Panc1 (cell line): ENCODE results near the gene NUTF2. TPM values are rescaled to one million over a fixed set of nuclear protein-coding genes. Genes with fewer than 3 reads are reported as not detected.

Source experiments
- ATAC-seq: fragments of 200-7000 bp; cut with Tn5 transposase; 2 replicates; pipeline ENCODE4 v1.9.1; 2020; ENCODE audit warnings: mild to moderate bottlenecking, moderate library complexity
- BruUV-seq: library from RNA; stranded (reverse); fragments of 400-500 nt; replicated peaks from 2 replicates; lab custom pipeline; 2021; lab: Mats Ljungman, UMichigan
- CTCF ChIA-PET: fragments of 300-600 bp; sonication (Branson Sonifier 250); formaldehyde crosslinking; loops from one replicate; lab custom pipeline; 2022; ENCODE audit warnings: antibody characterized with exemption; lab: Charles Lee
- POLR2A ChIA-PET: fragments of 300-600 bp; sonication (Branson Sonifier 250); formaldehyde crosslinking; loops from one replicate; lab custom pipeline; 2022; ENCODE audit warnings: antibody characterized with exemption; lab: Charles Lee
- DNase-seq: peaks from one replicate; pipeline ENCODE4 v3.0.0-alpha.2; 2010; ENCODE audit warnings: low read depth, low spot score
- H3K27ac ChIP-seq: 2 replicates; pipeline ENCODE4 v1.5.1; 2011; ENCODE audit warnings: mild to moderate bottlenecking, low read length, inconsistent platforms
- H3K27me3 ChIP-seq: fragments of 200-500 bp; sonication (Bioruptor generic); 2 replicates; pipeline ENCODE4 v1.6.0; 2014; ENCODE audit warnings: low read length, inconsistent platforms; ENCODE audit not compliant: control insufficient read depth, insufficient read depth
- H3K36me3 ChIP-seq: fragments of 200-500 bp; sonication (Bioruptor generic); 2 replicates; pipeline ENCODE4 v1.5.1; 2014; ENCODE audit warnings: inconsistent platforms, mild to moderate bottlenecking, low read length, moderate library complexity; ENCODE audit not compliant: control insufficient read depth, insufficient read depth
- H3K4me1 ChIP-seq: 2 replicates; pipeline ENCODE4 v1.5.1; 2011; ENCODE audit warnings: inconsistent platforms, mild to moderate bottlenecking, low read length, moderate library complexity; ENCODE audit not compliant: control insufficient read depth, insufficient read depth
- H3K4me3 ChIP-seq, 2 experiments: 2 replicates each; pipeline ENCODE4 v1.5.1; 2011 to 2012; ENCODE audit warnings: low read depth in 2 of 2, low read length in 2 of 2, mild to moderate bottlenecking in 2 of 2, inconsistent platforms in 1 of 2, moderate library complexity in 1 of 2
- H3K9me3 ChIP-seq: fragments of 200-500 bp; sonication (Bioruptor generic); 2 replicates; pipeline ENCODE4 v1.5.1; 2014; ENCODE audit warnings: low read depth, mild to moderate bottlenecking, inconsistent platforms, low read length, moderate library complexity; ENCODE audit not compliant: control insufficient read depth, insufficient read depth
- POLR2AphosphoS5 ChIP-seq: IDR thresholded peaks from 2 replicates; pipeline ENCODE4 v1.6.1; 2012; ENCODE audit warnings: mild to moderate bottlenecking, low read depth, low read length, moderate library complexity
- SIN3A ChIP-seq: IDR thresholded peaks from 2 replicates; pipeline ENCODE4 v1.6.1; 2012; ENCODE audit warnings: low read depth, mild to moderate bottlenecking, low read length, moderate library complexity, borderline replicate concordance; ENCODE audit not compliant: insufficient read depth
- TCF7L2 ChIP-seq: IDR thresholded peaks from 2 replicates; pipeline ENCODE4 v1.6.1; 2011; ENCODE audit warnings: mild to moderate bottlenecking, low read depth, low read length, inconsistent platforms
- in situ Hi-C: cut with HindIII; loops from 2 replicates; pipeline ENCODE4 v1.10.0; 2016; ENCODE audit warnings: low sequenced_read_pairs, low pct_unique_long_range_greater_than_20kb
- intact Hi-C: fragments of 100-400 bp; cut with micrococcal nuclease; formaldehyde crosslinking; loops from one replicate; pipeline ENCODE4 v1.10.0; 2022; ENCODE audit not compliant: unreplicated experiment
- total RNA-seq: library from RNA; stranded (reverse); gene quantifications from one replicate; pipeline ENCODE4 v1.2.1, GENCODE V29; 2021; ENCODE audit not compliant: unreplicated experiment
- TF ChIP-seq, protein P1 (sequence below), 2 experiments: IDR thresholded peaks; 2 replicates each; pipeline ENCODE4 v1.6.1; 2011 to 2012; ENCODE audit warnings: low read depth in 2 of 2, control low read depth in 1 of 2, low read length in 1 of 2, mild to moderate bottlenecking in 1 of 2, moderate library complexity in 1 of 2; ENCODE audit not compliant: insufficient read depth in 1 of 2
- TF ChIP-seq, protein P2 (sequence below): fragments of 450-650 bp; IDR thresholded peaks from 2 replicates; pipeline ENCODE4 v1.5.1; 2017; ENCODE audit warnings: mild to moderate bottlenecking

NUTF2 gene
- total RNA-seq, 1 experiment from 2014 or later: 119 TPM

- DNase-seq: no peak
- no TSS peak for BruUV-seq
Measured at GRCh38 chr16:67805718-67806427, 40.9 kb upstream of the NUTF2 start.

GRCh38 chr16:67806428-67807147, 40.1 kb upstream of the NUTF2 start, which contains the start of the genes RANBP10 and TSNAXIP1:
TSS of gene RANBP10 (minus strand) at chr16:67806560. CDS start at chr16:67806536, 24 bp downstream.
TSS of gene TSNAXIP1 (plus strand) at chr16:67806889. CDS start at chr16:67807150, 261 bp downstream.
- POLR2A ChIA-PET: interaction anchor here (0.5 to 0.7 kb wide), 7 partner anchors 30 to 246 kb away, joined by 3 to 13 read pairs (median 3); no protein-coding TSS in a partner anchor
- DNase-seq (peak; percentile 95), ATAC-seq (peak; percentile 98)
- H3K27me3 ChIP-seq: no peaks in the 10 kb centered on the region
- peak within 1 kb of the TSS; percentile 92 to 96 for H3K4me3 ChIP-seq
- BruUV-seq: no TSS peak
- in situ Hi-C loops (no loop called here), intact Hi-C loops (loop anchor here (10.0 kb wide), 1 partner anchor 132 kb away; no protein-coding TSS in a partner anchor)
- CTCF ChIA-PET: interaction anchor here (0.6 to 1.9 kb wide), 5 partner anchors 9 to 277 kb away, joined by 3 to 9 read pairs (median 3); no protein-coding TSS in a partner anchor
- H3K27ac ChIP-seq: peak within 1 kb of the TSS; percentile 85
- peaks cover 9% of the 10 kb centered on the region for H3K4me1 ChIP-seq
- no peaks in the 10 kb centered on the region for H3K9me3 ChIP-seq
- TF ChIP-seq TCF7L2 (peak; percentile 63; the same call in 1 of the 2 replicates), POLR2AphosphoS5 (peak; percentile 82), SIN3A (peak; percentile 88; the same call in 1 of the 2 replicates)
- TF ChIP-seq, protein P1, sequence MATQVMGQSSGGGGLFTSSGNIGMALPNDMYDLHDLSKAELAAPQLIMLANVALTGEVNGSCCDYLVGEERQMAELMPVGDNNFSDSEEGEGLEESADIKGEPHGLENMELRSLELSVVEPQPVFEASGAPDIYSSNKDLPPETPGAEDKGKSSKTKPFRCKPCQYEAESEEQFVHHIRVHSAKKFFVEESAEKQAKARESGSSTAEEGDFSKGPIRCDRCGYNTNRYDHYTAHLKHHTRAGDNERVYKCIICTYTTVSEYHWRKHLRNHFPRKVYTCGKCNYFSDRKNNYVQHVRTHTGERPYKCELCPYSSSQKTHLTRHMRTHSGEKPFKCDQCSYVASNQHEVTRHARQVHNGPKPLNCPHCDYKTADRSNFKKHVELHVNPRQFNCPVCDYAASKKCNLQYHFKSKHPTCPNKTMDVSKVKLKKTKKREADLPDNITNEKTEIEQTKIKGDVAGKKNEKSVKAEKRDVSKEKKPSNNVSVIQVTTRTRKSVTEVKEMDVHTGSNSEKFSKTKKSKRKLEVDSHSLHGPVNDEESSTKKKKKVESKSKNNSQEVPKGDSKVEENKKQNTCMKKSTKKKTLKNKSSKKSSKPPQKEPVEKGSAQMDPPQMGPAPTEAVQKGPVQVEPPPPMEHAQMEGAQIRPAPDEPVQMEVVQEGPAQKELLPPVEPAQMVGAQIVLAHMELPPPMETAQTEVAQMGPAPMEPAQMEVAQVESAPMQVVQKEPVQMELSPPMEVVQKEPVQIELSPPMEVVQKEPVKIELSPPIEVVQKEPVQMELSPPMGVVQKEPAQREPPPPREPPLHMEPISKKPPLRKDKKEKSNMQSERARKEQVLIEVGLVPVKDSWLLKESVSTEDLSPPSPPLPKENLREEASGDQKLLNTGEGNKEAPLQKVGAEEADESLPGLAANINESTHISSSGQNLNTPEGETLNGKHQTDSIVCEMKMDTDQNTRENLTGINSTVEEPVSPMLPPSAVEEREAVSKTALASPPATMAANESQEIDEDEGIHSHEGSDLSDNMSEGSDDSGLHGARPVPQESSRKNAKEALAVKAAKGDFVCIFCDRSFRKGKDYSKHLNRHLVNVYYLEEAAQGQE (IDR thresholded peaks at IDR 0.05; ENCODE audit: insufficient read depth in 1 of 2, low read depth in 2 of 2, low read length in 1 of 2): 0 out of 4 replicates have a peak, but pooled peaks of 1 of the 2 experiments have one; percentile 34
- TF ChIP-seq, protein P2, sequence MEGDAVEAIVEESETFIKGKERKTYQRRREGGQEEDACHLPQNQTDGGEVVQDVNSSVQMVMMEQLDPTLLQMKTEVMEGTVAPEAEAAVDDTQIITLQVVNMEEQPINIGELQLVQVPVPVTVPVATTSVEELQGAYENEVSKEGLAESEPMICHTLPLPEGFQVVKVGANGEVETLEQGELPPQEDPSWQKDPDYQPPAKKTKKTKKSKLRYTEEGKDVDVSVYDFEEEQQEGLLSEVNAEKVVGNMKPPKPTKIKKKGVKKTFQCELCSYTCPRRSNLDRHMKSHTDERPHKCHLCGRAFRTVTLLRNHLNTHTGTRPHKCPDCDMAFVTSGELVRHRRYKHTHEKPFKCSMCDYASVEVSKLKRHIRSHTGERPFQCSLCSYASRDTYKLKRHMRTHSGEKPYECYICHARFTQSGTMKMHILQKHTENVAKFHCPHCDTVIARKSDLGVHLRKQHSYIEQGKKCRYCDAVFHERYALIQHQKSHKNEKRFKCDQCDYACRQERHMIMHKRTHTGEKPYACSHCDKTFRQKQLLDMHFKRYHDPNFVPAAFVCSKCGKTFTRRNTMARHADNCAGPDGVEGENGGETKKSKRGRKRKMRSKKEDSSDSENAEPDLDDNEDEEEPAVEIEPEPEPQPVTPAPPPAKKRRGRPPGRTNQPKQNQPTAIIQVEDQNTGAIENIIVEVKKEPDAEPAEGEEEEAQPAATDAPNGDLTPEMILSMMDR: no peak
- no peaks in the 10 kb centered on the region; the same call in 1 of the 2 replicates for H3K36me3 ChIP-seq

More at GRCh38 chr16:67805718-67806427, 40.9 kb upstream of the NUTF2 start:
- TF ChIP-seq, protein P2: no peak
- TF ChIP-seq TCF7L2: no peak
- no peak for TF ChIP-seq POLR2AphosphoS5
- TF ChIP-seq SIN3A: peak; percentile 70; the same call in 1 of the 2 replicates
- TF ChIP-seq, protein P1 (IDR thresholded peaks at IDR 0.05; ENCODE audit: insufficient read depth in 1 of 2, low read depth in 2 of 2, low read length in 1 of 2): no peak
- ChIA-PET CTCF (interaction anchor here (0.6 to 1.9 kb wide), 4 partner anchors 10 to 278 kb away, joined by 3 to 9 read pairs (median 3); no protein-coding TSS in a partner anchor), POLR2A (interaction anchor here (0.6 to 0.7 kb wide), 4 partner anchors 39 to 246 kb away, joined by 3 to 13 read pairs (median 3); no protein-coding TSS in a partner anchor)
- ATAC-seq: peak; percentile 6
- peak overlapping the region; percentile 92 to 96 for H3K4me3 ChIP-seq
- H3K27ac ChIP-seq: peak overlapping the region; percentile 85
- no peaks in the 10 kb centered on the region for H3K27me3 ChIP-seq
- H3K9me3 ChIP-seq: no peaks in the 10 kb centered on the region
- intact Hi-C loops (loop anchor here (10.0 kb wide), 1 partner anchor 131 kb away; no protein-coding TSS in a partner anchor), in situ Hi-C loops (no loop called here)
- H3K36me3 ChIP-seq: no peaks in the 10 kb centered on the region; the same call in 1 of the 2 replicates
- peaks cover 9% of the 10 kb centered on the region for H3K4me1 ChIP-seq
